K562 (cell line): ENCODE results near the gene PYGB.

Experiments
- BRD9 ChIP-seq: fragments of 450-650 bp; IDR thresholded peaks from 2 replicates; pipeline ENCODE4 v1.6.1; 2018; ENCODE audit warnings: low read depth; ENCODE audit not compliant: partially characterized antibody
- FOXP1 ChIP-seq: sonication (generic); formaldehyde crosslinking; IDR thresholded peaks from 2 replicates; pipeline ENCODE4 v1.8.0; 2022; ENCODE audit warnings: mild to moderate bottlenecking, missing genetic modification reagents
- JUNB ChIP-seq: fragments of 450-650 bp; formaldehyde crosslinking; conservative IDR thresholded peaks from 2 replicates; pipeline ENCODE4 v1.4.0; 2020; ENCODE audit warnings: mild to moderate bottlenecking
- PYGO2 ChIP-seq: fragments of 450-650 bp; IDR thresholded peaks from 2 replicates; pipeline ENCODE4 v1.6.1; 2016; ENCODE audit warnings: mild to moderate bottlenecking, missing genetic modification characterization, moderate library complexity, missing compliant biosample characterization
- RB1 ChIP-seq: fragments of 450-650 bp; IDR thresholded peaks from 2 replicates; pipeline ENCODE4 v1.6.1; 2017; ENCODE audit warnings: low read depth, mild to moderate bottlenecking
- TAF1 ChIP-seq: IDR thresholded peaks from 2 replicates; pipeline ENCODE4 v1.6.1; 2011; ENCODE audit warnings: mild to moderate bottlenecking, low read length, moderate library complexity; ENCODE audit not compliant: insufficient read depth, control insufficient read depth, severe bottlenecking; ENCODE audit errors: extremely low read depth
- ZNF263 ChIP-seq: sonication (generic); formaldehyde crosslinking; IDR thresholded peaks from 2 replicates; pipeline ENCODE4 v1.8.0; 2022; ENCODE audit warnings: mild to moderate bottlenecking, missing genetic modification reagents, borderline replicate concordance
- ZNF561 ChIP-seq: fragments of 450-650 bp; formaldehyde crosslinking; conservative IDR thresholded peaks from 2 replicates; pipeline ENCODE4 v1.4.0; 2020; ENCODE audit warnings: mild to moderate bottlenecking, moderate library complexity
- TF ChIP-seq, protein P1 (sequence below), 3 experiments: IDR thresholded peaks in 2 of 3; conservative IDR thresholded peaks in 1 of 3; 2 replicates each; pipeline ENCODE4 v1.5.1; 2011 to 2012; ENCODE audit warnings: low read length in 3 of 3, mild to moderate bottlenecking in 3 of 3, control low read depth in 2 of 3, improper control_type of control experiment in 1 of 3, inconsistent platforms in 1 of 3, low read depth in 1 of 3, mixed read lengths in 1 of 3, moderate library complexity in 1 of 3; ENCODE audit not compliant: insufficient read depth in 2 of 3
- TF ChIP-seq, protein P2 (sequence below): IDR thresholded peaks from 2 replicates; pipeline ENCODE4 v1.6.1; 2016; ENCODE audit warnings: missing genetic modification characterization, missing compliant biosample characterization
- TF ChIP-seq, protein P3 (sequence below): fragments of 450-650 bp; IDR thresholded peaks from 2 replicates; pipeline ENCODE4 v1.6.1; 2016
- TF ChIP-seq, protein P4 (sequence below): IDR thresholded peaks from 2 replicates; pipeline ENCODE4 v1.6.1; 2011; ENCODE audit warnings: borderline replicate concordance, low read depth, mild to moderate bottlenecking, moderate library complexity, low read length; ENCODE audit not compliant: insufficient read depth, poor library complexity, severe bottlenecking

DNA sequence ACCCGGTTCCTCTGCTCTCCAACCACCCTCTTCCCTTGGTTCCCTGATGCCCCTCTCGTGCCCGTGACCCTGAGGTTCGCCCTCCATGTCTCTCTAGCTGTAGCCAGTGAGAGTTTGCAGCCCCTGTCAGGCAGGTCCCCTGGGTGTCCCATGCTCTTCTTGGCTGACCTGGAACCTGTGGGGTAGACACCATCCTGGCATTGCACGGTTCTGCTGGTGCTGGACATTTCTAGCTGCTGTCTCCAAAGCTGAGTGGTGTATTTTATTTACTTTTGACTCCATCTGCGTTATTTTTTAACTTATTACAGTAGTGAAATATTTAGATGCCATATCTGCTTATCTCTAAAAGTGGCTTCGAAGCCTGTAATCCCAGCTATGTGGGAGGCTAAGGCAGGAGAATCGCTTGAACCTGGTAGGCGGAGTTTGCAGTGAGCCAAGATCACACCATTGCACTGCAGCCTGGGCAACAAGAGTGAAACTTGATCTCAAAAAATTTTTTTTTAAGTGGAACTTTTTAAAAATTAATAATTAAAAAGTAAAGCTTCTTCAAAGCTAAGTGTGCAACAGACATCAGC is 39.8 kb upstream of the PYGB start:
- TF ChIP-seq, protein P1, sequence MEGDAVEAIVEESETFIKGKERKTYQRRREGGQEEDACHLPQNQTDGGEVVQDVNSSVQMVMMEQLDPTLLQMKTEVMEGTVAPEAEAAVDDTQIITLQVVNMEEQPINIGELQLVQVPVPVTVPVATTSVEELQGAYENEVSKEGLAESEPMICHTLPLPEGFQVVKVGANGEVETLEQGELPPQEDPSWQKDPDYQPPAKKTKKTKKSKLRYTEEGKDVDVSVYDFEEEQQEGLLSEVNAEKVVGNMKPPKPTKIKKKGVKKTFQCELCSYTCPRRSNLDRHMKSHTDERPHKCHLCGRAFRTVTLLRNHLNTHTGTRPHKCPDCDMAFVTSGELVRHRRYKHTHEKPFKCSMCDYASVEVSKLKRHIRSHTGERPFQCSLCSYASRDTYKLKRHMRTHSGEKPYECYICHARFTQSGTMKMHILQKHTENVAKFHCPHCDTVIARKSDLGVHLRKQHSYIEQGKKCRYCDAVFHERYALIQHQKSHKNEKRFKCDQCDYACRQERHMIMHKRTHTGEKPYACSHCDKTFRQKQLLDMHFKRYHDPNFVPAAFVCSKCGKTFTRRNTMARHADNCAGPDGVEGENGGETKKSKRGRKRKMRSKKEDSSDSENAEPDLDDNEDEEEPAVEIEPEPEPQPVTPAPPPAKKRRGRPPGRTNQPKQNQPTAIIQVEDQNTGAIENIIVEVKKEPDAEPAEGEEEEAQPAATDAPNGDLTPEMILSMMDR (IDR thresholded peaks at IDR 0.05 in 2 of 3, conservative IDR thresholded peaks at IDR 0.05 in 1 of 3; ENCODE audit: insufficient read depth in 2 of 3, low read depth in 1 of 3, low read length in 3 of 3): no peak
- TF ChIP-seq JUNB (CRISPR knock-in tag): no peak
- no peak for TF ChIP-seq RB1
- TF ChIP-seq ZNF561 (CRISPR knock-in tag): no peak
- no peak for TF ChIP-seq BRD9
- TF ChIP-seq FOXP1 (CRISPR knock-in tag): no peak
- no peak for TF ChIP-seq TAF1
- TF ChIP-seq ZNF263 (CRISPR knock-in tag): no peak
- TF ChIP-seq, protein P2, sequence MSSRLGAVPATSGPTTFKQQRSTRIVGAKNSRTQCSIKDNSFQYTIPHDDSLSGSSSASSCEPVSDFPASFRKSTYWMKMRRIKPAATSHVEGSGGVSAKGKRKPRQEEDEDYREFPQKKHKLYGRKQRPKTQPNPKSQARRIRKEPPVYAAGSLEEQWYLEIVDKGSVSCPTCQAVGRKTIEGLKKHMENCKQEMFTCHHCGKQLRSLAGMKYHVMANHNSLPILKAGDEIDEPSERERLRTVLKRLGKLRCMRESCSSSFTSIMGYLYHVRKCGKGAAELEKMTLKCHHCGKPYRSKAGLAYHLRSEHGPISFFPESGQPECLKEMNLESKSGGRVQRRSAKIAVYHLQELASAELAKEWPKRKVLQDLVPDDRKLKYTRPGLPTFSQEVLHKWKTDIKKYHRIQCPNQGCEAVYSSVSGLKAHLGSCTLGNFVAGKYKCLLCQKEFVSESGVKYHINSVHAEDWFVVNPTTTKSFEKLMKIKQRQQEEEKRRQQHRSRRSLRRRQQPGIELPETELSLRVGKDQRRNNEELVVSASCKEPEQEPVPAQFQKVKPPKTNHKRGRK (tag): no peak
- TF ChIP-seq, protein P3, sequence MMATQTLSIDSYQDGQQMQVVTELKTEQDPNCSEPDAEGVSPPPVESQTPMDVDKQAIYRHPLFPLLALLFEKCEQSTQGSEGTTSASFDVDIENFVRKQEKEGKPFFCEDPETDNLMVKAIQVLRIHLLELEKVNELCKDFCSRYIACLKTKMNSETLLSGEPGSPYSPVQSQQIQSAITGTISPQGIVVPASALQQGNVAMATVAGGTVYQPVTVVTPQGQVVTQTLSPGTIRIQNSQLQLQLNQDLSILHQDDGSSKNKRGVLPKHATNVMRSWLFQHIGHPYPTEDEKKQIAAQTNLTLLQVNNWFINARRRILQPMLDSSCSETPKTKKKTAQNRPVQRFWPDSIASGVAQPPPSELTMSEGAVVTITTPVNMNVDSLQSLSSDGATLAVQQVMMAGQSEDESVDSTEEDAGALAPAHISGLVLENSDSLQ: no peak
- TF ChIP-seq, protein P4, sequence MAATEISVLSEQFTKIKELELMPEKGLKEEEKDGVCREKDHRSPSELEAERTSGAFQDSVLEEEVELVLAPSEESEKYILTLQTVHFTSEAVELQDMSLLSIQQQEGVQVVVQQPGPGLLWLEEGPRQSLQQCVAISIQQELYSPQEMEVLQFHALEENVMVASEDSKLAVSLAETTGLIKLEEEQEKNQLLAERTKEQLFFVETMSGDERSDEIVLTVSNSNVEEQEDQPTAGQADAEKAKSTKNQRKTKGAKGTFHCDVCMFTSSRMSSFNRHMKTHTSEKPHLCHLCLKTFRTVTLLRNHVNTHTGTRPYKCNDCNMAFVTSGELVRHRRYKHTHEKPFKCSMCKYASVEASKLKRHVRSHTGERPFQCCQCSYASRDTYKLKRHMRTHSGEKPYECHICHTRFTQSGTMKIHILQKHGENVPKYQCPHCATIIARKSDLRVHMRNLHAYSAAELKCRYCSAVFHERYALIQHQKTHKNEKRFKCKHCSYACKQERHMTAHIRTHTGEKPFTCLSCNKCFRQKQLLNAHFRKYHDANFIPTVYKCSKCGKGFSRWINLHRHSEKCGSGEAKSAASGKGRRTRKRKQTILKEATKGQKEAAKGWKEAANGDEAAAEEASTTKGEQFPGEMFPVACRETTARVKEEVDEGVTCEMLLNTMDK: no peak
- no peak for TF ChIP-seq PYGO2 (tag)
